Gastroesophageal sphincter (tissue), 4 donors: Measurements from ENCODE around the gene MTA1. TPM values are rescaled to one million over a fixed set of nuclear protein-coding genes. Genes with fewer than 3 reads are reported as not detected.
A peak's percentile ranks its signal among the peaks of the same experiment; 100 is the strongest.

Experiments used
- ATAC-seq: fragments of 150-250 bp; one replicate; pipeline ENCODE4 v1.9.1; 2016; ENCODE audit warnings: mild to moderate bottlenecking, moderate library complexity
- H3K27ac ChIP-seq, 4 donors: fragments of 200-600 bp; sonication (generic) in 3 of 4; 1 replicate in 3 of 4; 2 replicates in 1 of 4; pipeline ENCODE4 v1.5.1; 2016 to 2019
- H3K27me3 ChIP-seq: fragments of 200-600 bp; sonication (generic); one replicate; pipeline ENCODE4 v1.5.1; 2019
- H3K36me3 ChIP-seq, 2 donors: fragments of 200-600 bp; sonication (generic); one replicate each; pipeline ENCODE4 v1.5.1; 2019; ENCODE audit warnings: control low read depth in 1 of 2
- H3K4me1 ChIP-seq, 3 donors: fragments of 200-600 bp; sonication (generic); 1 replicate in 2 of 3; 2 replicates in 1 of 3; pipeline ENCODE4 v1.5.1; 2016 to 2019; ENCODE audit warnings: control low read depth in 2 of 3
- H3K4me3 ChIP-seq, 2 donors: fragments of 200-600 bp; sonication (generic); one replicate each; pipeline ENCODE4 v1.5.1; 2019; ENCODE audit warnings: mild to moderate bottlenecking in 1 of 2, moderate library complexity in 1 of 2
- H3K9me3 ChIP-seq, 3 donors: fragments of 200-600 bp; sonication (generic); one replicate each; pipeline ENCODE4 v1.5.1; 2017 to 2019; ENCODE audit warnings: control low read depth in 2 of 3
- CTCF ChIP-seq, 4 experiments: fragments of 200-600 bp in 2 of 4; fragments of 450-650 bp in 2 of 4; sonication (generic) in 1 of 4; IDR thresholded peaks; one replicate each; pipeline ENCODE4 v1.5.1; 2017 to 2019; ENCODE audit warnings: antibody characterized with exemption in 4 of 4, mild to moderate bottlenecking in 2 of 4, moderate library complexity in 2 of 4
- EP300 ChIP-seq: sonication (generic); formaldehyde crosslinking; IDR thresholded peaks from one replicate; pipeline ENCODE4 v1.6.1; 2017; ENCODE audit warnings: antibody characterized with exemption, mild to moderate bottlenecking
- POLR2A ChIP-seq, 2 donors: fragments of 450-650 bp; IDR thresholded peaks; one replicate each; pipeline ENCODE4 v1.6.1; 2017; ENCODE audit warnings: antibody characterized with exemption in 2 of 2, mild to moderate bottlenecking in 2 of 2, moderate library complexity in 1 of 2
- POLR2AphosphoS5 ChIP-seq: sonication (generic); formaldehyde crosslinking; IDR thresholded peaks from one replicate; pipeline ENCODE4 v1.6.1; 2017; ENCODE audit warnings: antibody characterized with exemption
- WGBS, 2 donors: methylation state at CpG; one replicate each; pipeline ENCODE4 v1.1.5; 2018; ENCODE audit warnings: low coverage in 1 of 2; 5-methylcytosine and 5-hydroxymethylcytosine counted together
- total RNA-seq, 4 donors: library from RNA; depleted of rRNA; stranded (reverse); fragments of >200 nt; gene quantifications; one replicate each; pipeline ENCODE4 v1.1.0, GENCODE V29; 2016

The MTA1 gene
- total RNA-seq, 4 donors from 2014 or later = 48.0 to 83.5 (median 58.7) TPM

GRCh38 chr14:105477660-105478397, 58.2 kb downstream of the MTA1 start:
- H3K27ac ChIP-seq = peak overlapping the region in 3 of 4 donors; percentile 92 to 99 (median 96)
- no peak for ATAC-seq
- H3K9me3 ChIP-seq = no peaks in the 10 kb centered on the region
- no peaks in the 10 kb centered on the region for H3K27me3 ChIP-seq
- no peak for TF ChIP-seq CTCF (IDR thresholded peaks at IDR 0.05)
- TF ChIP-seq POLR2A (IDR thresholded peaks at IDR 0.05) = no peak
- no peak for TF ChIP-seq EP300
- no peak for TF ChIP-seq POLR2AphosphoS5
- H3K4me3 ChIP-seq = peak overlapping the region in 1 of 2 donors; percentile 98
- H3K36me3 ChIP-seq = peaks cover 0 to 23% of the 10 kb centered on the region in 2 donors
- WGBS, 2 donors = no CpG with 5 or more reads among the region's 56 CpGs
- H3K4me1 ChIP-seq = peaks cover 4 to 95% (median 54%) of the 10 kb centered on the region in 3 donors

GRCh38 chr14:105478398-105479251, 59.0 kb downstream of the MTA1 start:
- H3K9me3 ChIP-seq = no peaks in the 10 kb centered on the region
- H3K4me3 ChIP-seq = no peak overlapping the region
- WGBS, 2 donors = no CpG with 5 or more reads among the region's 81 CpGs
- peaks cover 4 to 95% (median 54%) of the 10 kb centered on the region in 3 donors for H3K4me1 ChIP-seq
- ATAC-seq = no peak
- H3K36me3 ChIP-seq = peaks cover 0 to 23% of the 10 kb centered on the region in 2 donors
- H3K27ac ChIP-seq = peak overlapping the region in 3 of 4 donors; percentile 92 to 97 (median 96)
- no peak for TF ChIP-seq EP300
- TF ChIP-seq POLR2A (IDR thresholded peaks at IDR 0.05) = no peak
- no peaks in the 10 kb centered on the region for H3K27me3 ChIP-seq

GRCh38 chr14:105479431-105480158, 60.0 kb downstream of the MTA1 start:
- no peak for ATAC-seq
- TF ChIP-seq EP300 (no peak), POLR2AphosphoS5 (no peak), CTCF (IDR thresholded peaks at IDR 0.05) (no peak), POLR2A (IDR thresholded peaks at IDR 0.05) (no peak)
- 63% methylated on average over 10 of the region's 34 CpGs; no CpG with 5 or more reads in 1 of the 2 donors for WGBS, 2 donors
- Histone ChIP-seq H3K9me3 (no peaks in the 10 kb centered on the region), H3K27ac (peak overlapping the region; percentile 21 to 97 (median 94)), H3K27me3 (no peaks in the 10 kb centered on the region), H3K4me3 (no peak overlapping the region), H3K36me3 (peaks cover 0 to 23% of the 10 kb centered on the region in 2 donors), H3K4me1 (peaks cover 4 to 98% (median 58%) of the 10 kb centered on the region in 3 donors)

GRCh38 chr14:105480199-105480746, 60.6 kb downstream of the MTA1 start:
- Histone ChIP-seq H3K36me3 (peaks cover 0 to 23% of the 10 kb centered on the region in 2 donors), H3K4me1 (peaks cover 4 to 100% (median 65%) of the 10 kb centered on the region in 3 donors), H3K9me3 (no peaks in the 10 kb centered on the region), H3K4me3 (no peak overlapping the region), H3K27me3 (no peaks in the 10 kb centered on the region), H3K27ac (peak overlapping the region; percentile 21 to 97 (median 94))
- WGBS, 2 donors = 55 to 79% methylated on average over 4 to 7 of the region's 15 CpGs
- TF ChIP-seq POLR2AphosphoS5 = no peak
- TF ChIP-seq CTCF (IDR thresholded peaks at IDR 0.05) = no peak
- no peak for ATAC-seq
